SK-N-SH (cell line): Measurements from ENCODE around the gene RAC2. TPM values are rescaled to one million over a fixed set of nuclear protein-coding genes. Genes with fewer than 3 reads are reported as not detected.
A peak's percentile ranks its signal among the peaks of the same experiment; 100 is the strongest.

Experiments used
- CTCF ChIA-PET: fragments of 300-600, 350-600 bp; formaldehyde crosslinking; extraction: SDS; loops from one replicate; lab custom pipeline; 2021; lab: Yijun Ruan, JAX
- POLR2A ChIA-PET: fragments of 350-600 bp; sonication (Branson Sonifier 250); formaldehyde crosslinking; extraction: SDS; loops from one replicate; lab custom pipeline; 2020; ENCODE audit warnings: antibody characterized with exemption, inconsistent platforms; lab: Yijun Ruan, JAX
- DNase-seq: peaks from one replicate; pipeline ENCODE4 v3.0.0; 2012
- H2AFZ ChIP-seq: fragments of 200-600 bp; sonication (generic); 2 replicates; pipeline ENCODE4 v1.8.1; 2016; ENCODE audit warnings: antibody characterized with exemption, mild to moderate bottlenecking, low read depth
- H3F3A ChIP-seq: fragments of 200-600 bp; sonication (generic); replicated peaks from 2 replicates; pipeline ENCODE3; 2016; ENCODE audit warnings: antibody characterized with exemption, mild to moderate bottlenecking; ENCODE audit not compliant: insufficient read depth
- H3K27ac ChIP-seq, 2 experiments: fragments of 200-500 bp in 1 of 2; fragments of 200-600 bp in 1 of 2; sonication (Bioruptor generic) in 1 of 2; sonication (generic), shearing (Covaris generic) in 1 of 2; 2 replicates each; pipeline versions ENCODE4 v1.5.1 to v1.6.1; 2014 to 2016; ENCODE audit warnings: low read depth in 2 of 2, inconsistent platforms in 1 of 2, low read length in 1 of 2, mild to moderate bottlenecking in 1 of 2, mixed read lengths in 1 of 2
- H3K27me3 ChIP-seq: fragments of 200-600 bp; sonication (generic), shearing (Covaris generic); 2 replicates; pipeline ENCODE4 v1.6.1; 2016; ENCODE audit warnings: mixed run types; ENCODE audit not compliant: insufficient read depth
- H3K36me3 ChIP-seq, 2 experiments: fragments of 200-500 bp in 1 of 2; fragments of 200-600 bp in 1 of 2; sonication (Bioruptor generic) in 1 of 2; sonication (generic) in 1 of 2; replicated peaks in 1 of 2; 2 replicates each; pipeline versions ENCODE3 to v1.5.1; 2014 to 2016; ENCODE audit warnings: low read length in 1 of 2, mild to moderate bottlenecking in 1 of 2; ENCODE audit not compliant: insufficient read depth in 2 of 2, control insufficient read depth in 1 of 2
- H3K4me1 ChIP-seq, 2 experiments: fragments of 200-500 bp in 1 of 2; fragments of 200-600 bp in 1 of 2; sonication (Bioruptor generic) in 1 of 2; sonication (generic), shearing (Covaris generic) in 1 of 2; 2 replicates each; pipeline versions ENCODE4 v1.5.1 to v1.6.1; 2014 to 2016; ENCODE audit warnings: low read depth in 1 of 2, low read length in 1 of 2, mixed run types in 1 of 2; ENCODE audit not compliant: insufficient read depth in 2 of 2, control insufficient read depth in 1 of 2
- H3K4me2 ChIP-seq: fragments of 200-600 bp; sonication (generic), shearing (Covaris generic); 2 replicates; pipeline ENCODE4 v1.6.1; 2017; ENCODE audit warnings: mixed run types
- H3K4me3 ChIP-seq, 2 experiments: fragments of 200-500 bp in 1 of 2; fragments of 200-600 bp in 1 of 2; sonication (Bioruptor generic) in 1 of 2; sonication (generic), shearing (Covaris generic) in 1 of 2; 2 replicates each; pipeline versions ENCODE4 v1.5.1 to v1.8.1; 2014 to 2016; ENCODE audit warnings: low read depth in 2 of 2, inconsistent platforms in 1 of 2, low read length in 1 of 2, mild to moderate bottlenecking in 1 of 2, mixed read lengths in 1 of 2, moderate library complexity in 1 of 2
- H3K79me2 ChIP-seq: fragments of 200-600 bp; sonication (generic); 2 replicates; pipeline ENCODE4 v1.8.1; 2017; ENCODE audit warnings: mild to moderate bottlenecking; ENCODE audit not compliant: insufficient read depth
- H3K9ac ChIP-seq: fragments of 200-600 bp; sonication (generic); 2 replicates; pipeline ENCODE4 v1.6.1; 2017; ENCODE audit warnings: mixed run types
- H3K9me2 ChIP-seq: fragments of 200-600 bp; sonication (generic); 2 replicates; pipeline ENCODE4 v1.6.1; 2017; ENCODE audit warnings: mixed run types
- H3K9me3 ChIP-seq: fragments of 200-600 bp; sonication (generic); 2 replicates; pipeline ENCODE4 v1.6.1; 2017; ENCODE audit warnings: mixed run types, mild to moderate bottlenecking, moderate library complexity
- H4K20me1 ChIP-seq: fragments of 200-600 bp; sonication (generic); 2 replicates; pipeline ENCODE4 v1.6.1; 2017; ENCODE audit warnings: mild to moderate bottlenecking, mixed run types; ENCODE audit not compliant: insufficient read depth
- FOXJ3 ChIP-seq: sonication (generic); formaldehyde crosslinking; IDR thresholded peaks from 2 replicates; pipeline ENCODE4 v1.5.1; 2020; ENCODE audit warnings: mild to moderate bottlenecking, missing genetic modification reagents
- GABPA ChIP-seq: IDR thresholded peaks from 2 replicates; pipeline ENCODE4 v1.4.0; 2012; ENCODE audit warnings: low read depth, mild to moderate bottlenecking
- GATA2 ChIP-seq: sonication (generic); formaldehyde crosslinking; IDR thresholded peaks from 2 replicates; pipeline ENCODE4 v1.5.0; 2020; ENCODE audit warnings: mild to moderate bottlenecking, missing genetic modification reagents
- NRF1 ChIP-seq: IDR thresholded peaks from 2 replicates; pipeline ENCODE4 v1.6.1; 2012; ENCODE audit warnings: low read depth, mild to moderate bottlenecking, low read length
- PBX3 ChIP-seq: IDR thresholded peaks from 2 replicates; pipeline ENCODE4; 2012
- TAF1 ChIP-seq: IDR thresholded peaks from 2 replicates; pipeline ENCODE4 v1.6.1; 2012; ENCODE audit warnings: low read depth, mild to moderate bottlenecking, low read length, moderate library complexity, borderline replicate concordance
- USF1 ChIP-seq: IDR thresholded peaks from 2 replicates; pipeline ENCODE4 v1.4.0; 2012; ENCODE audit warnings: low read depth, borderline replicate concordance
- WGBS: methylation state at CpG from one replicate; pipeline ENCODE4 v1.1.6; 2017; ENCODE audit warnings: low lambda C conversion rate; 5-methylcytosine and 5-hydroxymethylcytosine counted together
- polyA plus RNA-seq, 3 experiments: library from polyadenylated mRNA; depleted of rRNA; stranded (reverse); fragments of >200 nt; gene quantifications; 2 replicates each; pipeline ENCODE4 v1.2.3, GENCODE V29; 2012

The RAC2 gene
- polyA plus RNA-seq, 1 of the 3 experiments (the other 2 are of a cell fraction), result 29.9 TPM

GRCh38 chr22:37277384-37277783 lies 33.3 kb upstream of the RAC2 start (continued):
- TF ChIP-seq PBX3 (no peak), GABPA (no peak)

DNA sequence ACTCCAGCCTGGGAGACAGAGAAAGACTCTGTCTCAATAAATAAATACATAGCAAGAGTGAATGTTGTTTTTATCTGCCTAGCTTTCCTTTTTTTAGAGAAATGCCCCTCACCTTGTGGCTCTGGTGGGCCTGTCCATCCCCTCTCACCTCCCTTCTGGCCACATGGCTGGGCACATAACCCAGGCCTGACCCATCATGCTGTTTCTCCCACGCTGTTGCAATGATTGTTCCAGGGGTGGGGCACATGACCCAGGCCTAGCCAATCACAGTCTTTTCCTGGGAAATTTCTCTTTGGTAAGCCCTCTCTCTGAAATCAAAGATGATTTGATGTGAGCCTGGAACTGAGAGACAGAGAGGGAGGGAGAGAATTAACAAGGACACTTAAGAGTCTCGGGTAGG lies 32.7 kb upstream of the RAC2 start:
- 77% methylated on average over 2 of the region's 2 CpGs for WGBS
- CTCF ChIA-PET, result interaction anchor here (0.6 to 1.4 kb wide), 4 partner anchors 9 to 938 kb away, joined by 3 read pairs; no protein-coding TSS in a partner anchor
- no peak for DNase-seq
- Histone ChIP-seq H3K79me2 (no peaks in the 10 kb centered on the region), H3K4me3 (no peak overlapping the region), H3F3A (no peaks in the 10 kb centered on the region), H3K4me2 (no peak overlapping the region), H3K27ac (no peak overlapping the region), H3K4me1 (0 out of 4 replicates have a peak, but pooled peaks cover 0 to 6% of the 10 kb centered on the region in 2 experiments), H4K20me1 (no peaks in the 10 kb centered on the region), H3K9ac (no peak overlapping the region), H3K9me3 (no peaks in the 10 kb centered on the region)
- POLR2A ChIA-PET, result no interaction called here
- no peak for TF ChIP-seq TAF1
- no peak for TF ChIP-seq GATA2 (CRISPR knock-in tag)
- peak; percentile 80 for TF ChIP-seq USF1
- TF ChIP-seq, all 33 proteins: peak for 1
- H3K27me3 ChIP-seq, result no peaks in the 10 kb centered on the region
- 0 out of 2 replicates have a peak overlapping the region, but pooled peaks have one; percentile 11 for H2AFZ ChIP-seq
- no peaks in the 10 kb centered on the region for H3K9me2 ChIP-seq
- no peaks in the 10 kb centered on the region for H3K36me3 ChIP-seq

GRCh38 chr22:37275622-37276021 lies 31.6 kb upstream of the RAC2 start:
- H3K27ac ChIP-seq, result no peak overlapping the region
- H3K36me3 ChIP-seq, result no peaks in the 10 kb centered on the region
- no peaks in the 10 kb centered on the region for H3K9me2 ChIP-seq
- DNase-seq, result no peak
- H3K79me2 ChIP-seq, result no peaks in the 10 kb centered on the region
- H3K27me3 ChIP-seq, result no peaks in the 10 kb centered on the region
- H3K9ac ChIP-seq, result no peak overlapping the region
- no peak overlapping the region for H3K4me3 ChIP-seq
- ChIA-PET POLR2A (no interaction called here), CTCF (no interaction called here)
- 95% methylated on average over 5 of the region's 5 CpGs for WGBS
- TF ChIP-seq FOXJ3 (CRISPR knock-in tag), result no peak
- TF ChIP-seq NRF1, result no peak
- TF ChIP-seq PBX3, result no peak
- H3K4me2 ChIP-seq, result no peak overlapping the region
- peaks cover 10% of the 10 kb centered on the region for H3F3A ChIP-seq
- H2AFZ ChIP-seq, result no peak overlapping the region
- no peaks in the 10 kb centered on the region for H3K9me3 ChIP-seq
- 0 out of 4 replicates have a peak, but pooled peaks cover 0 to 6% of the 10 kb centered on the region in 2 experiments for H3K4me1 ChIP-seq
- H4K20me1 ChIP-seq, result no peaks in the 10 kb centered on the region
